Fibroblast of skin of right quadriceps (primary cell): ENCODE results near the gene CFAP99.

ENCODE experiments used
- DNase-seq: peaks from one replicate; pipeline ENCODE4 v3.0.0-alpha.2; 2013

CFAP99 gene

DNA sequence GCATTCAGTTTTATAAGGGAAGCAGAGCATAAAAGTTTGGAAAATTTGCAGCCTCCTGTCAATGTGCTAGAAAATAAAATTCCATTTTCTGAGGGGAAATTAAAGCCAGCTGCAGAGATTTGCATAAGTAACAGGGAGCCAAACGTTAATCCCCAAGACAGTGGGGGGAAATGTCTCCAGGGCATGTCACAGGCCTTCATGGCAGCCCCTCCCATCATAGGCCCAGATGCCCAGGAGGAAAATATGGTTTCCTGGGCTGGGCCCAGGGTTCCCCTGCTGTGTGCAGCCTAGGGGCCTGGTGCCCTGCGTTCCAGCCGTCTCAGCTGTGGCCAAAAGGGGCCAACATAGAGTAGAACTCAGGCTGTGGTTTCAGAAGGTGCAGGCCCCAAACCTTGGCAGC, 59.5 kb downstream of the CFAP99 start:
- peak; percentile 45 for DNase-seq

DNA sequence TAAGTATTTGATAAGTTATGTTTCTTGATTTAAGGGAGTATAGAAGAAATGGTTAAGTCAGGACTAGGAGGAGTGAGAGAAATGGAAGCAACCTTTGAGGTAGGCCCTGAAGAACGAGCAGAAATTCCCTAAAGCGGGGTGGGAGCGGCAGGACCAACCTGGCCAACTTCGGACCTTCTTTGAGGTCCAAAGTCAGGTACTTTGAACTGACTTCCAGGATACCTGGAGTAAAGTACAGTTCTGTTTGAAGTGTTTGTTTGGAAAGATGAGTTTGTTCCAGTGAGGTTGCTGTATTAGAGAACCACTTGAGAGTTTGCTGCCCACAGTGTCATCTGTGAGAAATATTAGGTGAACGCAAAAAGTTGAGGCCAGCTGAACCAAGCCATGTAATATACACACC, 61.9 kb downstream of the CFAP99 start:
- DNase-seq, result no peak

DNA sequence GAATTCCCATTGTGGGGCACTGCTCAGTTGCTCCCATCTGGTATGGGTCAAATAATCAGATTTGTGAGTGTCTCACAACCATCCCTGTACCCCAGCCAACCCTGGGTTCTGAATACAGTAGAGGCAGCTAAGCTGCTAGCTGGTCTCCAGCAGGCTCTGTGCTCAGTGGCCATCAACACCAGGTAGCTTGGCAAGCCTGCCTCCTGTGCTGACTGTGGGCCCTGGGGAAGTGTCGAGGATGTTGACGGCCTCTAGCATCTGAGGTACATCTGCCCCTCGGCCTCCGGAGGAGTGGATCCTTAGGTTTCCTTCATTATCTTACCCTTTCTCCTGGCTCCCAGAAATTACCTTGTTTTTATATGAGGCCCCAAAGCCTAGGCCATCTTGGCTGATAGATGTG, 63.4 kb downstream of the CFAP99 start:
- no peak for DNase-seq

GRCh38 chr4:2482693-2483092, 63.9 kb downstream of the CFAP99 start:
- peak; percentile 35 for DNase-seq

- no peak for DNase-seq
Measured at GRCh38 chr4:2483237-2483636, 64.5 kb downstream of the CFAP99 start.

DNA sequence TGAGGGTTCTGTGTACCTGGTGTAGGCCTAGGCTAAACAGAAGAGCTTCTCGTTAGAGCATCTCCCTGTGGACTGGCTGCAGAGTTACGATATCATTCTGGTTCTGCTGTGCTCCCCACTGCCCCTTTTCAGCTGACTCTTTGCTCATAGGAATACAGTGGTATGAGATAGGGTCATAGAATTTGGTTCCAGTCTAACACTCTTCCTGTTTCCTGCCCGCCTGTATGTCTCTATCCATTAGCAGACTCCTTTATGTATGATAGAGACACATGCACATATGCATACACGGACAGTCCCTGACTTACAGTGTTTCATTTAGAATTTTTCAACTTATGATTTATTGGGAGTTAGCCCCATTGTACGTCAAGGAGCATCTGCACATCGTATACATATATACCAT, 65.4 kb downstream of the CFAP99 start:
- DNase-seq, result no peak

DNA sequence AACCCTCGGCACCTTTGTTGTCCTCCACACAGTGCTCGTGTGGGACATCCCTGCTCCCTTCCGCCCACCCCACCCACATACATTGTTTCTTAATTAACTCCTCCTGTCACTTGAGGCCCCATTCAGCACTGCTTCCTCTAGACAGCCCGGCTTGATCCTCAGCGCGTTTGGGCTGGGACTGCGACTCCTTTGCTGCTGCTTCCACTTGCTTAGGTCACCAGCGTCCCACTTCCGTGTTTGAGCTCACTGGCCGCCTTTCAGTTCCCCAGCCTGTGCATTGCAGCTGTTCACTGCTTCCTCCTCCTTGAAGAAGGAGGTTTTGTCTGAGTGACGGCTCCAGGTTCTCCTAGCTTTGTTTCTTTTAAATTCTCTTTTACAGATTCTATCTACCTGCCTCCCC, 66.2 kb downstream of the CFAP99 start:
- peak; percentile 42 for DNase-seq

DNA sequence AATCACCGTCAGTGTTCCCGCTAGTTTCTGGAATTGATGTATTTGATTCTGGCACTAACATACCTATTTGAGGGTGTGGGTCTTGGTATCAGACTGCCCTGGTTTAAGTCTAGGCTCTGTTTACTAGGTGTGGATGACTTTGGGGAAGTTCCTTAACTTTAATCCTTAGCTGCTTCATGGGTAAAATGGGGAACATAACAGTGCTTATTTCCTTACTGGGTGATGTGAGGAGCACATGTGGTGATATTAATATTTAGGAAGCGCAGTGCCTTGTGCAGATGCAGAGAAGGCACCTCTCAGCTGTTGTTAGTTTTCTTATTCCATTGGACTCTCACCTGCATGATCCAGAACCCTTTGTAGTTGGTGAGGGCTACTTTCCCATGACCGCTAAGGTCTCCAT, 67.2 kb downstream of the CFAP99 start:
- no peak for DNase-seq

DNA sequence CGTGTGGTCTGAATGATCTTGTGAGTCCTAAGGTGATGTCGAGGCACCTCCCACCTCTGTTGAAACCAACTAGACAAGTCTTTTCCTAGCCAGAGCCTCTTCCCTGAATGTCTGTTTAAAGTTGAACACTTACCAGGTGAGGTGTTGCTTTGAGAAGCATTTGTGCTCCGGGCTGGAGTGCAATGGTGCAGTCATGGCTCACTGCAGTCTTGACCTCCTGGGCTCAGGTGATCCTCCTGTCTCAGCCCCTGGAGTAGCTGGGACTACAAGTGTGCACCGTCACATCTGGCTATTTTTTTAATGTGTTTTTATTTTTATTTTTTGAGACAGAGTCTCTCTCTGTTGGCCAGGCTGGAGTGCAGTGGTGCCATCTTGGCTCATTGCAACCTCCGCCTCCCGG, 68.2 kb downstream of the CFAP99 start:
- DNase-seq, result no peak

DNA sequence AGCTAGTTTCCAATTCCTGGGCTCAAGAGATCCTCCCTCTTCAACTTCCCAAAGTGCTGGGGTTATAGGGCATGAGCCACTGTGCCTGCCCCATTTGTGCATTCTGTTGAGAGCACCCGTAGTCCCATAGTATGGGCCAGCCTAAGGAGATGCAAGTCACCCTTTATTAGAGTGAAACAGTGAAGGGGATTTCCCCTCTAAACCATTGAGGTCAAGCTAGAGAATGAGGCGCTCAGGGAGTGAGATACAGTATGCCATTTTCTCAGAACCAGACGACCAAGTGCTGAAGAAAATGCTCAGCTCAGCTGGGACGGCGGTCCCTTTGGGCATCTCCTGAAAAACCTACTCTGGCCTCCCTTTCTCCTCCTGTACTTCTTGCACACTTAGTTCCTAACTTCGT, 68.9 kb downstream of the CFAP99 start:
- no peak for DNase-seq

DNA sequence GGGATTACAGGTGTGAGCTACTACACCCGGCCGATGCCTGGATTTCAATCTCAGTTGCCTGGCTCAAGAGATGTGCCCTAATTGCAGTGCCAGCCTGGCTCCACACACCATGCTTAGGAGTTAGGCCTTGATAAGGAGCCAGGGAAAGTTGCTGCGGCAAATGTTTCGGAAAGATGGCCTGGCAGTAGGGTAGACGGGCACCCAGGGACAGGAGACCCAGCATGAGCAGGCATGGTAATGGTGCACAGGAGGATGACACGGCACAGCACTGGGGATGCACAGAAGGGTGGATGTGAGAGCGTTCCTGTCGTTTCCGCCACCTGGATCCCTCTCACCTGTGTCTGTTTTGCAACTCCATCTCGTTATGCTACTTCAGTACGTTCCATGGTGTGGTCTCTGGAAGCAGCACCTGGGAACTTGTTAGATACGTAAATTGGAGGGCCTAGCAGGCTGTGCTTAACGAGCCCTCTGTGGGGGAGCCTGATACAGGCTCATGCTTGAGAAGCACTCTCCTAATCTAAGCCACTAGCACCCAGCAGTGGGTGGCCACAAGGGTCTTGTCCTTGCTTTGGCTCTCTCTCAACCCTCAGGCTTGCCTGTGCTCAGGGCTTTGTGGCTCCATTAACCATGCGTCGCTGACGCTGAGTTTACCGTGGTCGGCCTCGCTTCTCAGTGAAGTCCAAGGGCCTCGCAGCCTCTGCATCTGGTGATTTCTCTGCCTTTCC, 70.5 kb downstream of the CFAP99 start:
- no peak for DNase-seq

DNA sequence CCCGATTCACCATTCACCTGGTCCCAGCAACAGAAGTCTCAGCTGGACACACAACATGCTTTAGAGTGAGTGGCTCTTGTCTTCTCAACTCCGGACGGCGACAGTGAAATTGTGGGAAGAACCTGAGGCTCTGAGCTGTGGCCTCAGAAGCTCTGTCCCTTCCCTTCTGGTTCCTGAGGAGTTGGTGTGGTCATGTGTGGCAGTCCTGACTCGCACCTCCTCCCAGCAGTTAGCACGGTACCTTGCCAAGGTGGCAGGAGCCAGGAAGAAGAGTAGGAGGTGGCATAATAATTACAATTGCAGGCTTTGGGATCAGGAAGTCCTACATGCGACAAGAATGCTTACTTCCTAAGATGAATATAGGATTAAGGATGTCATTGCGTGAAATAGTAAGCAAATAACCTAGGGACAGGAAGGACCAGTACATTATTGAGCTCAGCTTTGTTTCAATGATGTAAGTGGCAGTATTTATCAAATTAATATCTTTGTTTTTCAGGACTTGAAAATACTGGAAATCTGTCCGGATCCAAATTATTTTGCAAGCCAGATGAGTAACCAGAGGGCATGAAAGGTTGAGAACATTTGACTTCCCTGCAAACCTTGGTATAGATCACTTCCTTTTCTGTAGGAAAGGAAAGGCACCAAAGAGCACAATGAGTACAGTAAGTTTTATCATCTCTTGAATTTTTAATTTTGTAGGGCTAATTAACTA, 71.2 kb downstream of the CFAP99 start:
- DNase-seq, result no peak

- DNase-seq, result no peak
Measured at GRCh38 chr4:2492970-2493369, 74.2 kb downstream of the CFAP99 start.

- no peak for DNase-seq
Measured at GRCh38 chr4:2494992-2495391, 76.2 kb downstream of the CFAP99 start.

DNA sequence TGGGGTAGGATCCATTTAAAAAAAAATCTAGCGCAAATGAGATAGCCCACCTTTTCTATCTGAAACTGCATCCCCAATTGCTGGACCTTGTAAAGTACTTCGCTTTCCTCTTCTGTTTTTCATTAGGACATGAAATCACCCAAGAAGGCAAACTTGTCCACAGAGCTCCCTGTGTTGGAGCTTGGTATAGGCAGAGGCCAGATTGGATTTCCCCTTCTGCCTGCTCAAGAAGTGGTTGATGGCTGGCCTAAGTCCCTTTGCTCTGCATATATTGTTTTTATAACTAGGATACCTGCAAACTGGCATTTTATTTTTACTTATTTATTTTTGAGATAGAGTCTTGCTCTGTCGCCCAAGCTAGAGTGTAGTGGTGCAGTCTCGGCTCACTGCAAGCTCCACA, 78.6 kb downstream of the CFAP99 start:
- no peak for DNase-seq

GRCh38 chr4:2497931-2498330, 79.2 kb downstream of the CFAP99 start:
- DNase-seq, result no peak

DNA sequence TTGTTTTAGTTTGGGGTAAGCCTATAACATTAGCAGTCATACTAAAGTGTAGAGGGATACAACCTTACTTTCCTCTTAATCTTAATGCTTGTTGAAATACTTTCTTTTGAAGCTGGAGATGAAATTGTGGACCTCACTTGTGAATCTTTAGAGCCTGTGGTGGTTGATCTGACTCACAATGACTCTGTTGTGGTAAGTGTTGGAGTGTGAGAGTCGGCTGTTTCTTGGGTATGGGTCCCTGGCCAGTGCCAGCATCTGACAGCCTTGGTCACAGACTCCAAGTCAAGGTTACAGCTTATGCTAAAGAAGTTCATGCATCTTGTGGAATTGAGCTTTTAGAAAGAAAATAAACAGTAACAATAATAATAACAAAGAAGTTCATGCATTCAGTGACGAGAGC, 81.8 kb downstream of the CFAP99 start:
- DNase-seq, result no peak

GRCh38 chr4:2501034-2501594, 82.4 kb downstream of the CFAP99 start:
- DNase-seq, result no peak

DNA sequence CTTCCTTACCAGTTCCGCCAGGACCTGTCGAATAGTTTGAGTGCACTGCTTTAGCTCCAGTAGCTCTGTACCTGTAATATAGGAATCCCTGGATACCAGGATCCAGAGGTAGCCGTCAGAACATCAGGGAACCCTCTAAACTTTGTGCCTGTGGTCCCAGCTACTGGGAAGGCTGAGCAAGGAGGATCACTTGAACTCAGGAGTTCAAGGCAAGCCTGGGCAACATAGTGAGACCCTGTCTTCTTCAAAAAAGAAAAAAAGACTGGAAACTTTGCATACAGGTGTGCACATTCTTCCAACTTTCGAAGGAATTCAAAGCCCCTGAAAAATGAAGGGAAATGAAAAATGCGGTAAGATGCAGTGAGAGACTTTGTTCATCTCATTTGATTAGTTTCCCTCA, 85.1 kb downstream of the CFAP99 start:
- DNase-seq, result no peak

DNA sequence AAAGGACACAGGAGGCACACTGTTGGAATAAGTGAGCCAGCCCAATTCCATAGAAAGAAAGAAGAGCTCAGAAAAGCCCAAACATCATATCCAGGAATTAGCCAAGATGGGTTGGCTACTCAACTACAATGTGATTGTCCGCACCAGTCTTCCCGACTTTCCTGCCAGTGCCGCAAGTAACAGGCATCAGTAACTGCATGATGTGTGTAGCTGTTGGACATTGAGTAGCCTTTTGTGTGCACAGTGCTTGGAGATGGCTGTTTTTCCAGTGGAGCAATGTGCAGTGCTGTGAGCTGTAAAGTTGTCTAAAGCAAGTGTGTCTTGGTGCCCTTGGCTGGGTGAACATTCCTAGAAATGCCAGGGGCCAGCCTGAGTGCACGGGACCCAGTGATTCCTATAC, 88.5 kb downstream of the CFAP99 start:
- no peak for DNase-seq

DNA sequence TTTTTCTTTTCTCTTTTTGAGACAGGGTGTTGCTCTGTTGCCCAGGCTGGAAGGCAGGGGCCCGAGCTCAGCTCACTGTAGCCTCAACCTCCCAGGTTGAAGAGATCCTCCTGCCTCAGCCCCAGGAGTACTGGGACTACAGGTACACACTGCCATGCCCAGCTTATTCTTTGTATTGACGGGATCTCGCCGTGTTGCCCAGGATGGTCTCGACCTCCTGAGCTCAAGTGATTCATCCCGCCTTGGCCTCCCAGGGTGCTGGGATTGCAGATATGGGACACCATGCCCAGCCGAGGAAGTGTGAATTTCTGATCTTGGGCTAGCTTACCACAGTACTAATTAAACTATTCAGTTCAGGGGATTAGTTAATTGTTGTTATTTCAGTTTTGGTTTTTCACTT, 89.1 kb downstream of the CFAP99 start:
- DNase-seq, result no peak

DNA sequence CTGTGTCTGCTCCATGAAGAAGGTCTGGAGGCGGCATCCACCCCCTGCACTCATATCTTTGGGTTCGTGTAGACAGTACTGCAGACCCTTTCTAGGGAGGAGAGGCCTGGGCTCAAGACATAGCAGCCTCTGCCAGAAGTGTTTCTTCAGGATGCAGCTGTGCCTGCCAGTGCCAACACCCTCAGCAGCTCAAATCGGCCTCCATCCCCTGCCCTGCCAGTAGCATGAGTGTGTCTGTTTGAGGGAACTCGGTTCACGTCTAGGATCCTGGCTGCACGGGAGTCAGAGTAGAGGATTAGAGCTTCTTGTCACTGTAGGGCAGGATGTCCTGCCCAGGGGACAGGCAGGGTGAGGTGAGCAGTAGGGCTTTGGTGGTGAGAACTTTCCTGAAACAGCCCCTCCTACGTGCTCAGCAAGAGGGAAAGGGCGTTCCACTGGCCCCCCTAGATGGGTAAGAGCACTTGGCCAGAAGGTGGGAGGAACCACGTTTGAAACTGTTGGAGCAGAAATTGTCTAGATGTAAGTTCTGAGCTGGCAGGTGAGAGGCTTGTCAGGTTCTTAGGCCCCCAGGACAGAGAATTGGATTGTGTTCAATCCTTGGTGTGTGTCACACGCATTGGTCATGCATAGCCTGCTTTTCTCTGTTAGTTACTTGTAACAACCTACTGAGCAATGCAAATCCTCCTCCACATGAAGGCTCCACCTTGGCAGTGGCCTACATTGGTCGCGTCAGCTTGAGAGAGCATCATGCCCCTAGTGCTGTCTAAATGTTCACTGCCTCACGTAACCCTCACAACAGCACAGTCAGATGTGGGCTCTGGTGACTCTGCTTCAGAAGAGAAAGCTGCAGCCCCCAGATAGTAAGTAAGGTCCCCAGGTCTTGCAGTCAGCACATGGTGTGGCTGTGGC, 91.8 kb downstream of the CFAP99 start:
- DNase-seq, result no peak

GRCh38 chr4:2511645-2512131, 92.9 kb downstream of the CFAP99 start:
- no peak for DNase-seq
